H1 (cell line): ENCODE measurements around the gene LRRC4. TPM values are rescaled to one million over a fixed set of nuclear protein-coding genes. Genes with fewer than 3 reads are reported as not detected.

Experiments used
- CTCF ChIA-PET: fragments of 300-600 bp; sonication (Branson Sonifier 250); formaldehyde crosslinking; loops from one replicate; lab custom pipeline; 2021; ENCODE audit not compliant: partially characterized antibody; lab: Charles Lee
- POLR2A ChIA-PET: fragments of 300-600 bp; sonication (Branson Sonifier 250); formaldehyde crosslinking; loops from one replicate; lab custom pipeline; 2021; ENCODE audit warnings: inconsistent platforms; ENCODE audit not compliant: partially characterized antibody; lab: Charles Lee
- DNase-seq, 2 experiments: peaks; one replicate each; pipeline versions ENCODE4 v3.0.0 to v3.0.0-alpha.2; 2010 to 2022; ENCODE audit warnings: low spot score in 2 of 2, low read depth in 1 of 2, mixed read lengths in 1 of 2
- FAIRE-seq: peaks from 2 replicates; lab custom pipeline; 2011; peaks lifted over from hg19 to GRCh38; lab: Jason Lieb, UNC
- H2AFZ ChIP-seq: 2 replicates; pipeline ENCODE4 v1.8.1; 2012; ENCODE audit warnings: low read length, inconsistent platforms
- H2AK5ac ChIP-seq: 2 replicates; pipeline ENCODE4 v1.6.1; 2013; ENCODE audit warnings: low read depth, low read length
- H2BK120ac ChIP-seq: replicated peaks from 2 replicates; pipeline ENCODE3; 2013; ENCODE audit warnings: low read depth, low read length, inconsistent platforms
- H2BK12ac ChIP-seq: 2 replicates; pipeline ENCODE4 v1.6.1; 2013; ENCODE audit warnings: low read depth, low read length
- H2BK15ac ChIP-seq: 2 replicates; pipeline ENCODE4 v1.6.1; 2013; ENCODE audit warnings: low read length
- H2BK20ac ChIP-seq: 2 replicates; pipeline ENCODE4 v1.6.1; 2013; ENCODE audit warnings: low read length
- H2BK5ac ChIP-seq: 2 replicates; pipeline ENCODE4 v1.6.1; 2013; ENCODE audit warnings: low read depth, low read length
- H3K14ac ChIP-seq: 2 replicates; pipeline ENCODE4 v1.6.1; 2013; ENCODE audit warnings: inconsistent platforms; ENCODE audit not compliant: insufficient read length
- H3K18ac ChIP-seq: 2 replicates; pipeline ENCODE4 v1.6.1; 2013; ENCODE audit warnings: low read length; ENCODE audit errors: extremely low read depth
- H3K23ac ChIP-seq: 2 replicates; pipeline ENCODE4 v1.6.1; 2013; ENCODE audit warnings: inconsistent platforms; ENCODE audit not compliant: insufficient read length
- H3K23me2 ChIP-seq: 2 replicates; pipeline ENCODE4 v1.6.1; 2013; ENCODE audit warnings: low read depth, low read length
- H3K27ac ChIP-seq: 2 replicates; pipeline ENCODE4 v1.6.1; 2011; ENCODE audit warnings: low read depth, low read length, inconsistent platforms
- H3K27me3 ChIP-seq, 4 experiments: replicated peaks in 1 of 4; 1 replicate in 1 of 4; 2 replicates in 3 of 4; pipeline versions ENCODE4 v1.6.1 to v1.8.1; 2011 to 2013; ENCODE audit warnings: low read length in 3 of 4, mild to moderate bottlenecking in 3 of 4, inconsistent platforms in 2 of 4, mixed read lengths in 2 of 4, moderate library complexity in 1 of 4; ENCODE audit not compliant: control insufficient read depth in 3 of 4, insufficient read depth in 3 of 4; ENCODE audit errors: extremely low read depth in 1 of 4
- H3K36me3 ChIP-seq, 4 experiments: 2 replicates each; pipeline versions ENCODE4 v1.6.1 to v1.8.1; 2011 to 2013; ENCODE audit warnings: mild to moderate bottlenecking in 4 of 4, low read length in 3 of 4, moderate library complexity in 2 of 4, control low read depth in 1 of 4, inconsistent platforms in 1 of 4; ENCODE audit not compliant: insufficient read depth in 4 of 4, control insufficient read depth in 2 of 4
- H3K4ac ChIP-seq: replicated peaks from 2 replicates; pipeline ENCODE3; 2013; ENCODE audit warnings: low read length, low read depth, mixed read lengths, inconsistent platforms; ENCODE audit not compliant: insufficient read length
- H3K4me1 ChIP-seq, 4 experiments: replicated peaks in 1 of 4; 1 replicate in 1 of 4; 2 replicates in 3 of 4; pipeline versions ENCODE4 v1.6.1 to v1.8.1; 2011 to 2013; ENCODE audit warnings: low read length in 3 of 4, inconsistent platforms in 2 of 4, mixed read lengths in 1 of 4; ENCODE audit not compliant: insufficient read depth in 4 of 4, control insufficient read depth in 3 of 4
- H3K4me2 ChIP-seq, 2 experiments: 2 replicates each; pipeline versions ENCODE4 v1.6.1 to v1.8.1; 2011 to 2013; ENCODE audit warnings: low read depth in 2 of 2, low read length in 2 of 2, control low read depth in 1 of 2, inconsistent platforms in 1 of 2, mild to moderate bottlenecking in 1 of 2; ENCODE audit not compliant: insufficient read depth in 1 of 2
- H3K4me3 ChIP-seq, 4 experiments: fragments of 200-600, 300-600 bp in 1 of 4; sonication (generic), shearing (Covaris generic), sonication (Bioruptor Twin) in 1 of 4; 2 replicates each; pipeline versions ENCODE4 v1.5.1 to v1.8.1; 2011 to 2016; ENCODE audit warnings: low read length in 4 of 4, low read depth in 3 of 4, control low read depth in 2 of 4, inconsistent platforms in 2 of 4, mild to moderate bottlenecking in 2 of 4, mixed read lengths in 1 of 4, moderate library complexity in 1 of 4; ENCODE audit not compliant: insufficient read depth in 2 of 4; ENCODE audit errors: extremely low read depth in 1 of 4
- H3K56ac ChIP-seq: replicated peaks from 2 replicates; pipeline ENCODE3; 2013; ENCODE audit warnings: low read depth, mild to moderate bottlenecking, mixed read lengths, low read length, inconsistent platforms; ENCODE audit not compliant: insufficient read length
- H3K79me1 ChIP-seq: 2 replicates; pipeline ENCODE4 v1.6.1; 2013; ENCODE audit warnings: low read depth, low read length, control low read depth
- H3K79me2 ChIP-seq, 2 experiments: 2 replicates each; pipeline versions ENCODE4 v1.6.1 to v1.8.1; 2012 to 2013; ENCODE audit warnings: low read length in 2 of 2, mild to moderate bottlenecking in 2 of 2, inconsistent platforms in 1 of 2; ENCODE audit not compliant: insufficient read depth in 2 of 2, control insufficient read depth in 1 of 2
- H3K9ac ChIP-seq, 4 experiments: replicated peaks in 1 of 4; 1 replicate in 1 of 4; 2 replicates in 3 of 4; pipeline versions ENCODE4 v1.6.1 to v1.8.1; 2011 to 2013; ENCODE audit warnings: low read depth in 3 of 4, low read length in 3 of 4, control low read depth in 2 of 4, mild to moderate bottlenecking in 2 of 4, moderate library complexity in 2 of 4, inconsistent platforms in 1 of 4; ENCODE audit errors: extremely low read depth in 1 of 4
- H3K9me3 ChIP-seq, 2 experiments: 2 replicates each; pipeline versions ENCODE4 v1.6.1 to v1.8.1; 2012 to 2013; ENCODE audit warnings: mild to moderate bottlenecking in 2 of 2, moderate library complexity in 2 of 2, control low read depth in 1 of 2, inconsistent platforms in 1 of 2, low read depth in 1 of 2, low read length in 1 of 2, mixed read lengths in 1 of 2; ENCODE audit not compliant: insufficient read depth in 2 of 2
- H4K20me1 ChIP-seq, 2 experiments: replicated peaks in 1 of 2; 2 replicates each; pipeline versions ENCODE3 to v1.8.1; 2011 to 2013; ENCODE audit warnings: inconsistent platforms in 2 of 2, low read length in 2 of 2, mild to moderate bottlenecking in 1 of 2; ENCODE audit not compliant: insufficient read depth in 2 of 2, control insufficient read depth in 1 of 2
- H4K5ac ChIP-seq: 2 replicates; pipeline ENCODE4 v1.6.1; 2013; ENCODE audit warnings: low read length, low read depth, mixed read lengths, inconsistent platforms; ENCODE audit not compliant: insufficient read length
- H4K8ac ChIP-seq: 2 replicates; pipeline ENCODE4 v1.8.0; 2013; ENCODE audit warnings: mild to moderate bottlenecking, moderate library complexity, low read length, inconsistent platforms; ENCODE audit not compliant: insufficient read depth; ENCODE audit errors: extremely low read depth
- H4K91ac ChIP-seq: replicated peaks from 2 replicates; pipeline ENCODE3; 2013; ENCODE audit warnings: low read length, mixed read lengths, inconsistent platforms; ENCODE audit not compliant: insufficient read length
- CREB1 ChIP-seq: IDR thresholded peaks from 2 replicates; pipeline ENCODE4 v1.6.1; 2012; ENCODE audit warnings: inconsistent platforms
- KDM4A ChIP-seq: IDR thresholded peaks from one replicate; pipeline ENCODE4 v1.7.1; 2012; ENCODE audit warnings: low read depth, mild to moderate bottlenecking, moderate library complexity, low read length, inconsistent platforms; ENCODE audit not compliant: severe bottlenecking
- SP1 ChIP-seq: IDR thresholded peaks from 2 replicates; pipeline ENCODE4 v1.6.1; 2011; ENCODE audit warnings: low read depth, low read length
- WGBS, 2 experiments: shearing (Covaris generic) in 1 of 2; methylation state at CpG; one replicate each; pipeline versions ENCODE4 v1.1.6 to v1.1.7; 2013 to 2015; ENCODE audit warnings: low lambda C conversion rate in 2 of 2, mixed read lengths in 2 of 2, inconsistent platforms in 1 of 2, low coverage in 1 of 2, missing lambda C conversion rate in 1 of 2; ENCODE audit not compliant: insufficient replicate concordance in 2 of 2, insufficient coverage in 1 of 2, insufficient read length in 1 of 2; ENCODE audit errors: extremely low coverage in 1 of 2, missing lambda C conversion rate in 1 of 2; 5-methylcytosine and 5-hydroxymethylcytosine counted together
- polyA plus RNA-seq, 7 experiments: library from polyadenylated mRNA; depleted of rRNA in 3 of 7; stranded (reverse) in 5 of 7; unstranded in 2 of 7; fragments of >200 nt in 5 of 7; fragments of 200-250 nt in 2 of 7; gene quantifications; 1 replicate in 5 of 7; 2 replicates in 1 of 7; 4 replicates in 1 of 7; pipeline versions ENCODE4 v1.2.1 to v1.2.3, GENCODE V29; 2011 to 2013; ENCODE audit warnings: missing spikeins in 2 of 7, mixed read lengths in 2 of 7
- total RNA-seq: library from RNA; stranded (reverse); fragmentation: NEBNext Ultra II Directional; extraction: Animal tissue kit (Norgen Biotek cat#: 25700); gene quantifications from 2 replicates; pipeline ENCODE4 v1.2.1, GENCODE V29; 2021

LRRC4 gene
- total and polyA plus RNA-seq, 2 of the 8 experiments (the other 6 are each of a cell fraction or from before 2014, with no cell fraction given) = 13.4 to 16.4 TPM

DNA sequence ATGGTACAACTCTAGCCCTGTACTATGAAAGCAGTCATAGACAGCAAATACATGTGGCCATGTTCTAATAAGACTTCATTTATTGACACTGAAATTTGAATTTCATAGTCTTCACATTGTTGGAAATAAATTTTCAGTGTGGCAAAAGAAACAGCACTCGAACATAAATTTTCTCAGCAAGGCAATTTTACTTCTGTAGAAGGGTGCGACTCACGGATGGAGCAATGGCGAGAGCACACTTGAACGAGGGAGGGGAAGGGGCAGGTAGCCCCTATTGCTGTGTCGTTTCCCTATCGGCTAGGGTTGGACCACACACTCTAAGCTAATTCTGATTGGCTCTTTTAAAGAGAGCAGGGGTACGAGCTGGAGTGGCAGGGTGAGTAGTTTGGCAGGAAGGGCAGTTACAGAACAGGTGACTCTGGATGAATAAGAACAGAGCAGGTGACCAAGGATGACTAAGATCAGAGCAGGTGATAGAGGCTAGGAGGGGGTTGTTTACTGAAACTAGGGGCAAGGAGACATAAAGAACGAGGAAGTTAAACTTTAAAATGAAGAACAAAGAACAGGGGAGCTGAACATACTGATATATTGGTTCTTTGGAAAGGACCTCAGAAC, 52.0 kb downstream of the LRRC4 start:
- peaks cover 0 to 5% of the 10 kb centered on the region in 2 experiments for H4K20me1 ChIP-seq

More for the DNA sequence above, 52.0 kb downstream of the LRRC4 start:
- Histone ChIP-seq H3K9me3 (no peaks in the 10 kb centered on the region), H3K14ac (no peak overlapping the region), H3K79me1 (no peaks in the 10 kb centered on the region; the same call in none of the 2 replicates), H3K56ac (no peak overlapping the region), H2BK15ac (no peak overlapping the region), H2BK20ac (no peak overlapping the region), H3K18ac (no peak overlapping the region), H3K27me3 (no peaks in the 10 kb centered on the region), H3K4me3 (no peak overlapping the region), H3K27ac (no peak overlapping the region), H2AFZ (no peak overlapping the region), H4K5ac (no peak overlapping the region), H3K23ac (no peak overlapping the region), H2BK12ac (no peak overlapping the region), H3K4ac (no peak overlapping the region), H3K36me3 (peaks cover 0 to 11% (median 0%) of the 10 kb centered on the region in 4 experiments; a peak in 1 of 8 replicates), H3K4me1 (peaks cover 2 to 6% (median 4%) of the 10 kb centered on the region in 4 experiments; a peak in 4 of 7 replicates), H3K9ac (no peak overlapping the region), H2BK5ac (no peak overlapping the region), H2AK5ac (no peak overlapping the region), H3K4me2 (no peak overlapping the region), H2BK120ac (no peak overlapping the region), H3K79me2 (peaks cover 0 to 4% of the 10 kb centered on the region in 2 experiments; a peak in 1 of 4 replicates), H4K8ac (peak overlapping the region; percentile 51; the same call in 1 of the 2 replicates), H3K23me2 (peaks cover 2% of the 10 kb centered on the region; the same call in 1 of the 2 replicates), H4K91ac (no peak overlapping the region)
- ChIA-PET POLR2A (no interaction called here), CTCF (interaction anchor here (0.5 to 1.8 kb wide), 7 partner anchors 9 to 896 kb away, joined by 3 to 4 read pairs (median 3); no protein-coding TSS in a partner anchor)
- WGBS, 2 experiments = 58% methylated on average over 9 of the region's 9 CpGs; no CpG with 5 or more reads in 1 of the 2 experiments
- TF ChIP-seq CREB1 = no peak
- 0 out of 2 replicates have a peak, but pooled peaks have one; percentile 29 for TF ChIP-seq SP1
- no peak for TF ChIP-seq KDM4A
- DNase-seq (no peak), FAIRE-seq (peak; percentile 77)
